ENCODE data around the gene SIGLEC11.

DNA sequence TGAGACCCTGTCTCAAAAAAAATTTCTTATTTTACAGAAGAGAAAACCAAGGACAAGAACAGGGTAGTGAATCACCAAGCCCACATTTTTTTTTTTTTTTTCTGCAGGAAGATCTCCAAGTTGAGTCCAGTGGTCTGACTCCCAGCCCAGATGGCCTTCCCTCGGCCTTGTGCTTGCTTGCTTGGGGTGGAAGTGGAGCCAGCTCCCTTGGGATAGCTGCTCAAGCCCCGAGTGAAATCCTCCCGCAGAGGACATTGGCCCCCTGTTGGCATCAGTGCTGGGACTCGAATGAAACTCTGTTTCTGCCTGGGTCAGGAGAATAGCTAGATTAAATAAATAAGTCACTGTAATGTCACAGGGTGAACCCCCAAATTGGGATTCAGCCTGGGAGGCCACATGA, 22.3 kb downstream of the SIGLEC11 start:
- TF ChIP-seq, protein P1, sequence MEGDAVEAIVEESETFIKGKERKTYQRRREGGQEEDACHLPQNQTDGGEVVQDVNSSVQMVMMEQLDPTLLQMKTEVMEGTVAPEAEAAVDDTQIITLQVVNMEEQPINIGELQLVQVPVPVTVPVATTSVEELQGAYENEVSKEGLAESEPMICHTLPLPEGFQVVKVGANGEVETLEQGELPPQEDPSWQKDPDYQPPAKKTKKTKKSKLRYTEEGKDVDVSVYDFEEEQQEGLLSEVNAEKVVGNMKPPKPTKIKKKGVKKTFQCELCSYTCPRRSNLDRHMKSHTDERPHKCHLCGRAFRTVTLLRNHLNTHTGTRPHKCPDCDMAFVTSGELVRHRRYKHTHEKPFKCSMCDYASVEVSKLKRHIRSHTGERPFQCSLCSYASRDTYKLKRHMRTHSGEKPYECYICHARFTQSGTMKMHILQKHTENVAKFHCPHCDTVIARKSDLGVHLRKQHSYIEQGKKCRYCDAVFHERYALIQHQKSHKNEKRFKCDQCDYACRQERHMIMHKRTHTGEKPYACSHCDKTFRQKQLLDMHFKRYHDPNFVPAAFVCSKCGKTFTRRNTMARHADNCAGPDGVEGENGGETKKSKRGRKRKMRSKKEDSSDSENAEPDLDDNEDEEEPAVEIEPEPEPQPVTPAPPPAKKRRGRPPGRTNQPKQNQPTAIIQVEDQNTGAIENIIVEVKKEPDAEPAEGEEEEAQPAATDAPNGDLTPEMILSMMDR (IDR thresholded peaks at IDR 0.05; ENCODE audit: low read length) = no peak
- no peak for TF ChIP-seq EZH2 (IDR thresholded peaks at IDR 0.05; ENCODE audit: borderline replicate concordance, low read length)

All from OCI-LY1 (cell line).